ENCODE measurements around the gene CELA2B. TPM values are rescaled to one million over a fixed set of nuclear protein-coding genes. Genes with fewer than 3 reads are reported as not detected.

The CELA2B gene
- total RNA-seq, 4 donors from 2014 or later, result not detected

DNA sequence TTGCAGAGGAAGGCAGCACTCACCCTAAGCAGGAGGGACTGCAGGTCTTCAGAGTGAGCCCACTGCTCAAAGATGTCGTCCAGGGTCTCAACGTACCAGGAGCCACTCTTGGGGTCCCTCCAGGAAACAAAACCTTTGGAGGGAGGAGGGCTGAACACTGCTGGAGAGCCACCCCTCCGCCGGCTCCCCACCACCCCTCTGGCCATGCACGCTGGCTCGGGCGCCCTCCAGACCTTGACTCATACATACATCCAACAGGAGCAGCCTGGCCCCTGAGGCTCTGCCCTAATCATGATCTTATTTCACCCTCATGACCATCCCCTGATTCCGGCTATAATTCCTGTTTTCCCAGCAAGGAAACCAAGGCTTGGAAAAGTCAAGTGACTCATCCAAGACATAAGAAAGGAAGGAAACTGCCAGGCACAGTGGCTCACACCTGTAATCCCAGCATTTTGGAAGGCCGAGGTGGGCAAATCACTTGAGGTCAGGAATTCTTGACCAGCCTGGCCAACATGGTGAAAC is 18.0 kb downstream of the CELA2B start:
- 99% methylated on average over 6 of the region's 9 CpGs for WGBS
- Histone ChIP-seq H3K36me3 (peaks cover 30% of the 10 kb centered on the region), H3K9me3 (no peaks in the 10 kb centered on the region), H3K4me1 (no peaks in the 10 kb centered on the region), H3K27ac (no peak overlapping the region), H3K27me3 (no peaks in the 10 kb centered on the region), H3K4me3 (no peak overlapping the region)
- TF ChIP-seq POLR2AphosphoS5 (IDR thresholded peaks at IDR 0.05), result no peak
- TF ChIP-seq, protein P1, sequence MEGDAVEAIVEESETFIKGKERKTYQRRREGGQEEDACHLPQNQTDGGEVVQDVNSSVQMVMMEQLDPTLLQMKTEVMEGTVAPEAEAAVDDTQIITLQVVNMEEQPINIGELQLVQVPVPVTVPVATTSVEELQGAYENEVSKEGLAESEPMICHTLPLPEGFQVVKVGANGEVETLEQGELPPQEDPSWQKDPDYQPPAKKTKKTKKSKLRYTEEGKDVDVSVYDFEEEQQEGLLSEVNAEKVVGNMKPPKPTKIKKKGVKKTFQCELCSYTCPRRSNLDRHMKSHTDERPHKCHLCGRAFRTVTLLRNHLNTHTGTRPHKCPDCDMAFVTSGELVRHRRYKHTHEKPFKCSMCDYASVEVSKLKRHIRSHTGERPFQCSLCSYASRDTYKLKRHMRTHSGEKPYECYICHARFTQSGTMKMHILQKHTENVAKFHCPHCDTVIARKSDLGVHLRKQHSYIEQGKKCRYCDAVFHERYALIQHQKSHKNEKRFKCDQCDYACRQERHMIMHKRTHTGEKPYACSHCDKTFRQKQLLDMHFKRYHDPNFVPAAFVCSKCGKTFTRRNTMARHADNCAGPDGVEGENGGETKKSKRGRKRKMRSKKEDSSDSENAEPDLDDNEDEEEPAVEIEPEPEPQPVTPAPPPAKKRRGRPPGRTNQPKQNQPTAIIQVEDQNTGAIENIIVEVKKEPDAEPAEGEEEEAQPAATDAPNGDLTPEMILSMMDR (IDR thresholded peaks at IDR 0.05), result no peak
- TF ChIP-seq EP300 (IDR thresholded peaks at IDR 0.05), result no peak
- no peak for TF ChIP-seq POLR2A (IDR thresholded peaks at IDR 0.05)
- DNase-seq (ENCODE audit: low spot score in 2 of 2), result no peak

DNA sequence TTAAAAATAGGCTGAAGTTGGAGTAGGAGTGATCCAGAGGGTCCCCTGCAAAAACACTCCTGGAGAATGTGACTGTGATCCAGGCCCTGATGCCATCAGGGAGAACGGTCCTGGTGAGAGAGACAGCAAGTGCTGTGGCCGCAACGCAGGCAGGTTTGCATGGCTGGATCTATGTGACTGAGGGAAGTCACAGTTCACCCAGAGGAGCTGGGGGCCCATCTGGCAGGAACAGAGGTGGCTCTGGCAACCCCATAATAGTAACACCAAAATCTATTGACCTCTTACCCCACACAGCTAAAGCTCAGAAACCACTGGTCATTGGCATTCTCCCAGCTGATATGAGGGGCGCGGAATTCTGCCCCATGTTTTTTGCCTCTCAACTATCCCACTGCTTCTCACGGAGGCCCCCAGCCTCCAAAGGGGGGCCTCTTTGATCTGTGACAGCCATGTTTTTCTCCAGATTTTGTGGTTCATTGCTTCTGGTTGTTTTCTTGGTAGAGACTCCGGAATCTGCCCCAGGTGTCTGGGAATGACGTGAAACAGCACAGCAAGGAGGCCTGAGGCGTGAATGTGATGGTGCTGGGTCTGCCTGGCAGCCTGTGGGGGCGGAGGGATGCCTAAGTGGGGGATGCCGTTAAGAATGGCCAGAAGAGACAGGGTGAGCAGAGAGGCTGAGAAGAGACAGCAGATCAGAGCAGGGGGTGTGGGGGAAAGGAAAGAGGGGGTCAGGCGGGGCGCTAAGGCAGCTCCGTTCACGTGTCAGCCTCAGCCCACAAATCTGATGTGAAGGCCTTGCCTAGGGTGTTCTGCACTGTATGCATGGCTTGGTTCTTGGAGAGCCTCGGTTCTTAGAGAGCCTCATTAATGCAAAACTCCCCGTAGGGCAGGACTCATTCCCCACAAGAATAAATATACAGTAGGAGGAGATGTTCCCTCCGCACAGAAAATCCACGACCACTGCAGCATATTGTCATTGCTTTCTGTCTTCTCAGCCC is 24.6 kb downstream of the CELA2B start:
- H3K27me3 ChIP-seq, result no peaks in the 10 kb centered on the region
- no peak for DNase-seq (ENCODE audit: low spot score in 2 of 2)
- peaks cover 24% of the 10 kb centered on the region for H3K36me3 ChIP-seq
- no peak overlapping the region for H3K27ac ChIP-seq
- no peak for TF ChIP-seq POLR2A (IDR thresholded peaks at IDR 0.05)
- no peak for TF ChIP-seq POLR2AphosphoS5 (IDR thresholded peaks at IDR 0.05)
- no peak for TF ChIP-seq EP300 (IDR thresholded peaks at IDR 0.05)
- TF ChIP-seq, protein P1 (IDR thresholded peaks at IDR 0.05), result no peak
- H3K4me1 ChIP-seq, result no peaks in the 10 kb centered on the region
- WGBS, result 90% methylated on average over 19 of the region's 19 CpGs
- no peaks in the 10 kb centered on the region for H3K9me3 ChIP-seq
- H3K4me3 ChIP-seq, result no peak overlapping the region

DNA sequence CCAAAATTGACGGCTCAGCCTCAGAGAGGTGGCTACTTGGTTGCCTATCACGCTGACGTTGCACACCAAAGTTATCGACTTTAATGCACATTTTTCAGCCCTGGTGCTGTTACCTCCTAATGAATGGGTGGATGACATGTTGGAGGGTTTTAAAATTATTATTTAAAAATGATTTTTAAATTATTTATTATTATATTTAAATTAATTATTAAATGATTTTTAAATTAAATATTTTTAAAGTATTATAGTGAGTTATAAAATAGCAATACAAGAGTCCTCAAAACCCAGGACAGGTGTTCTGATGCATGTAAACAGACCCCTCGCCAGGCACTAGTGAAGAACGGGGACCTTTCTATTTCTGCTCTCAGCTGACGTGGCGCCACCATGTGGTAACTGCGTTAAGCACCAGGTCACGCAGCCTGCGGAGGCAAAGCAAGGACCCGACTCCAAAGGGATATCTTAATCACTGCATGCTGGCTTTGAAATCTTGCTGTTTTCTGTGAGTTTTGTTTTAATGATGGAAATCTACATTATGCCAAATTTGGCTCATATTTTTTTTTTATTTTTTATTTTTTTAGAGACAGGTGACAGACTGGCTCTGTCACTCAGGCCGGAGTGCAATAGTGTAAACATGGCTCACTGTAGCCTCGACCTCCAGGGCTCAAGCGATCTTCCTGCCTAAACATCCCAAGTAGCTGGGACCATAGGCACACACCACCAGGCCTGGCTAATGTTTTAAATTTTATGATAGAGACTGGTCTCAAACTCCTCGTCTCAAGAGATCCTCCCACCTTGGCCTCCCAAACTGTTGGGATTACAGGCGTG is 25.5 kb downstream of the CELA2B start:
- Histone ChIP-seq H3K27me3 (no peaks in the 10 kb centered on the region), H3K4me1 (no peaks in the 10 kb centered on the region), H3K27ac (no peak overlapping the region), H3K36me3 (peaks cover 29% of the 10 kb centered on the region), H3K9me3 (no peaks in the 10 kb centered on the region), H3K4me3 (no peak overlapping the region)
- TF ChIP-seq, protein P1 (IDR thresholded peaks at IDR 0.05), result peak; percentile 26 to 65
- no peak for TF ChIP-seq POLR2AphosphoS5 (IDR thresholded peaks at IDR 0.05)
- DNase-seq (ENCODE audit: low spot score in 2 of 2), result no peak
- 67% methylated on average over 17 of the region's 17 CpGs for WGBS

DNA sequence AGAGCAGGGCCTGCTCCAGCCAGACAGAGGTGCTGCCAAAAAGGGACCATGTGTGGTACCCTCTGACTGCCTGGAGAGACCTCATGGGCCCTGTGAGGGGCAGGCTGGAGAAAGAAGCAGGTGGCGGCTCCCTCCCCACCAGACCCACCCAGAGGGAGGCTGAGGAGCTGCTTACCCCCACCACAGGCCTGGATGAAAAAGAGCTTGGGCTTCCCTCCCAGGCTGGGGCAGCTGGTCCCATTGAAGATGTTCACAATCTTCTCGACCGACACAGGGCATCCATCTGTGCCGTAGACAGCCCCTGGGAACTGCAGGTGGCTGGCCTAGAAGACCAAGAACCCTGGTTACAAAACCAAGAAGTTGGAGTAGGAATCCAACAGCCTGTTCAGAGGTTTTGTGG is 28.5 kb downstream of the CELA2B start:
- H3K36me3 ChIP-seq, result peaks cover 30% of the 10 kb centered on the region
- no peaks in the 10 kb centered on the region for H3K27me3 ChIP-seq
- no peak overlapping the region for H3K27ac ChIP-seq
- no peaks in the 10 kb centered on the region for H3K9me3 ChIP-seq
- no peak overlapping the region for H3K4me3 ChIP-seq
- no peak for DNase-seq (ENCODE audit: low spot score in 2 of 2)
- TF ChIP-seq EP300 (IDR thresholded peaks at IDR 0.05) (no peak), POLR2A (IDR thresholded peaks at IDR 0.05) (no peak), POLR2AphosphoS5 (IDR thresholded peaks at IDR 0.05) (no peak)
- TF ChIP-seq, protein P1 (IDR thresholded peaks at IDR 0.05), result no peak
- WGBS, result 89% methylated on average over 4 of the region's 4 CpGs
- H3K4me1 ChIP-seq, result no peaks in the 10 kb centered on the region
